HCT116 (cell line): ENCODE results near the gene SPAG5. TPM values are rescaled to one million over a fixed set of nuclear protein-coding genes. Genes with fewer than 3 reads are reported as not detected.

Experiments used
- ATAC-seq: fragments of 200-7000 bp; cut with Tn5 transposase; 2 replicates; pipeline ENCODE4 v1.9.1; 2020; ENCODE audit warnings: mild to moderate bottlenecking, moderate library complexity
- BruUV-seq: library from RNA; stranded (reverse); fragments of 400-500 nt; replicated peaks from 2 replicates; lab custom pipeline; 2021; lab: Mats Ljungman, UMichigan
- CTCF ChIA-PET: fragments of 300-600 bp; sonication (Branson Sonifier 250); formaldehyde crosslinking; loops from one replicate; lab custom pipeline; 2021; ENCODE audit warnings: antibody characterized with exemption; lab: Charles Lee
- POLR2A ChIA-PET: fragments of 300-600, 350-600 bp; sonication (Branson Sonifier 250); formaldehyde crosslinking; loops from one replicate; lab custom pipeline; 2021; ENCODE audit warnings: antibody characterized with exemption; lab: Charles Lee
- RAD21 ChIA-PET, 2 experiments: fragments of 300-600 bp; sonication (Branson Sonifier 250); formaldehyde crosslinking; loops; one replicate each; lab custom pipeline; 2023; ENCODE audit warnings: low total read pairs in 2 of 2; ENCODE audit not compliant: uncharacterized antibody in 2 of 2, unreplicated experiment in 2 of 2, low non-redundant PET in 1 of 2; lab: Charles Lee
- DNase-seq: peaks from one replicate; pipeline ENCODE4 v3.0.0-alpha.2; 2010; ENCODE audit warnings: low read depth, low spot score
- H2AFZ ChIP-seq: fragments of 200-600 bp; shearing (Covaris generic), sonication (generic); 2 replicates; pipeline ENCODE4 v1.6.1; 2017; ENCODE audit warnings: low read depth, mixed run types, mixed read lengths, antibody characterized with exemption, low read length; ENCODE audit not compliant: poor library complexity, severe bottlenecking
- H3K27ac ChIP-seq: 2 replicates; pipeline ENCODE4 v1.5.1; 2012; ENCODE audit warnings: low read depth, low read length
- H3K27me3 ChIP-seq: fragments of 200-600 bp; sonication (generic); 2 replicates; pipeline ENCODE4 v1.6.1; 2016; ENCODE audit warnings: mixed run types, low read length, mixed read lengths; ENCODE audit not compliant: insufficient read depth
- H3K36me3 ChIP-seq, 2 experiments: fragments of 200-500 bp in 1 of 2; fragments of 200-600 bp in 1 of 2; sonication (Bioruptor generic) in 1 of 2; sonication (generic) in 1 of 2; 2 replicates each; pipeline versions ENCODE4 v1.5.1 to v1.6.1; 2014 to 2016; ENCODE audit warnings: low read length in 2 of 2, inconsistent platforms in 1 of 2, mixed read lengths in 1 of 2, mixed run types in 1 of 2; ENCODE audit not compliant: insufficient read depth in 2 of 2, control insufficient read depth in 1 of 2
- H3K4me1 ChIP-seq, 2 experiments: fragments of 200-600 bp in 1 of 2; sonication (generic) in 1 of 2; 2 replicates each; pipeline versions ENCODE4 v1.5.1 to v1.6.1; 2012 to 2017; ENCODE audit warnings: low read length in 2 of 2, inconsistent platforms in 1 of 2, mild to moderate bottlenecking in 1 of 2, mixed read lengths in 1 of 2, mixed run types in 1 of 2, moderate library complexity in 1 of 2; ENCODE audit not compliant: insufficient read depth in 2 of 2, control insufficient read depth in 1 of 2
- H3K4me2 ChIP-seq: fragments of 200-600 bp; sonication (generic); 2 replicates; pipeline ENCODE4 v1.6.1; 2017; ENCODE audit warnings: mixed run types, low read length, mixed read lengths
- H3K4me3 ChIP-seq, 2 experiments: fragments of 200-600 bp in 1 of 2; sonication (generic) in 1 of 2; replicated peaks in 1 of 2; 2 replicates each; pipeline ENCODE4 v1.5.1; 2011 to 2016; ENCODE audit warnings: low read length in 2 of 2, control low read depth in 1 of 2, low read depth in 1 of 2, mild to moderate bottlenecking in 1 of 2, mixed read lengths in 1 of 2, mixed run types in 1 of 2
- H3K79me2 ChIP-seq: fragments of 200-600 bp; sonication (generic); 2 replicates; pipeline ENCODE4 v1.6.1; 2017; ENCODE audit warnings: mild to moderate bottlenecking, mixed run types, low read length, moderate library complexity, mixed read lengths; ENCODE audit not compliant: insufficient read depth
- H3K9ac ChIP-seq: fragments of 200-600 bp; sonication (generic); 2 replicates; pipeline ENCODE4 v1.6.1; 2016; ENCODE audit warnings: low read length, mixed read lengths
- H3K9me2 ChIP-seq: fragments of 200-600 bp; sonication (generic), shearing (Covaris generic); 2 replicates; pipeline ENCODE4 v1.6.1; 2017; ENCODE audit warnings: mixed run types, mild to moderate bottlenecking, moderate library complexity; ENCODE audit not compliant: insufficient read depth
- H3K9me3 ChIP-seq, 2 experiments: fragments of 200-500 bp in 1 of 2; fragments of 200-600 bp in 1 of 2; sonication (Bioruptor generic) in 1 of 2; sonication (generic) in 1 of 2; 2 replicates each; pipeline ENCODE4 v1.6.1; 2014 to 2017; ENCODE audit warnings: low read length in 2 of 2, mixed read lengths in 2 of 2, inconsistent platforms in 1 of 2, low read depth in 1 of 2, mild to moderate bottlenecking in 1 of 2, mixed run types in 1 of 2, moderate library complexity in 1 of 2; ENCODE audit not compliant: control insufficient read depth in 1 of 2, insufficient read depth in 1 of 2
- H4K20me1 ChIP-seq: fragments of 200-600 bp; sonication (generic), shearing (Covaris generic); 2 replicates; pipeline ENCODE4 v1.6.1; 2017; ENCODE audit warnings: mixed run types, mild to moderate bottlenecking, moderate library complexity; ENCODE audit not compliant: insufficient read depth
- ATF3 ChIP-seq: IDR thresholded peaks from 2 replicates; pipeline ENCODE4 v1.6.1; 2012
- CEBPB ChIP-seq: IDR thresholded peaks from 2 replicates; pipeline ENCODE4 v1.6.1; 2012; ENCODE audit warnings: low read depth
- EGR1 ChIP-seq: IDR thresholded peaks from 2 replicates; pipeline ENCODE4 v1.6.1; 2012; ENCODE audit warnings: low read depth
- ELF1 ChIP-seq: IDR thresholded peaks from 2 replicates; pipeline ENCODE4 v1.6.1; 2012; ENCODE audit warnings: low read depth, borderline replicate concordance
- EZH2phosphoT487 ChIP-seq: fragments of 200-600 bp; IDR thresholded peaks from 2 replicates; pipeline ENCODE4 v1.6.1; 2018; ENCODE audit warnings: antibody characterized with exemption, borderline replicate concordance
- FOSL1 ChIP-seq: IDR thresholded peaks from 2 replicates; pipeline ENCODE4 v1.6.1; 2012; ENCODE audit warnings: low read depth
- JUND ChIP-seq: IDR thresholded peaks from 2 replicates; pipeline ENCODE4 v1.6.1; 2012
- SIN3A ChIP-seq: IDR thresholded peaks from 2 replicates; pipeline ENCODE4 v1.6.1; 2012; ENCODE audit warnings: low read depth
- YY1 ChIP-seq: IDR thresholded peaks from 2 replicates; pipeline ENCODE4 v1.6.1; 2011; ENCODE audit warnings: low read length, low read depth, moderate library complexity, mild to moderate bottlenecking; ENCODE audit not compliant: insufficient replicate concordance; ENCODE audit errors: extremely low read depth
- ZNF274 ChIP-seq: fragments of 200-500 bp; sonication (Bioruptor generic); IDR thresholded peaks from 2 replicates; pipeline ENCODE4 v1.6.1; 2014; ENCODE audit warnings: mild to moderate bottlenecking, low read depth, low read length, inconsistent platforms
- intact Hi-C: fragments of 100-400 bp; cut with micrococcal nuclease; formaldehyde crosslinking; loops from 2 replicates; pipeline ENCODE4 v1.10.0; 2022
- total RNA-seq: library from RNA; stranded (reverse); gene quantifications from one replicate; pipeline ENCODE4 v1.2.1, GENCODE V29; 2021; ENCODE audit not compliant: unreplicated experiment
- TF ChIP-seq, protein P1 (sequence below), 3 experiments: fragments of 200-600 bp in 1 of 3; sonication (generic) in 1 of 3; IDR thresholded peaks in 2 of 3; conservative IDR thresholded peaks in 1 of 3; 2 replicates each; pipeline ENCODE4 v1.5.1; 2012 to 2017; ENCODE audit warnings: low read depth in 2 of 3, low read length in 2 of 3, antibody characterized with exemption in 1 of 3, borderline replicate concordance in 1 of 3, control low read depth in 1 of 3, mild to moderate bottlenecking in 1 of 3, mixed read lengths in 1 of 3, mixed run types in 1 of 3, moderate library complexity in 1 of 3; ENCODE audit not compliant: insufficient read depth in 1 of 3
- TF ChIP-seq, protein P2 (sequence below): IDR thresholded peaks from 2 replicates; pipeline ENCODE4 v1.6.1; 2012
- TF ChIP-seq, protein P3 (sequence below): IDR thresholded peaks from 2 replicates; pipeline ENCODE4 v1.6.1; 2012; ENCODE audit warnings: low read depth

The SPAG5 gene
- total RNA-seq, 1 experiment from 2014 or later: 94.9 TPM

GRCh38 chr17:28612531-28612930, 13.7 kb upstream of the SPAG5 start (continued):
- TF ChIP-seq, protein P1, sequence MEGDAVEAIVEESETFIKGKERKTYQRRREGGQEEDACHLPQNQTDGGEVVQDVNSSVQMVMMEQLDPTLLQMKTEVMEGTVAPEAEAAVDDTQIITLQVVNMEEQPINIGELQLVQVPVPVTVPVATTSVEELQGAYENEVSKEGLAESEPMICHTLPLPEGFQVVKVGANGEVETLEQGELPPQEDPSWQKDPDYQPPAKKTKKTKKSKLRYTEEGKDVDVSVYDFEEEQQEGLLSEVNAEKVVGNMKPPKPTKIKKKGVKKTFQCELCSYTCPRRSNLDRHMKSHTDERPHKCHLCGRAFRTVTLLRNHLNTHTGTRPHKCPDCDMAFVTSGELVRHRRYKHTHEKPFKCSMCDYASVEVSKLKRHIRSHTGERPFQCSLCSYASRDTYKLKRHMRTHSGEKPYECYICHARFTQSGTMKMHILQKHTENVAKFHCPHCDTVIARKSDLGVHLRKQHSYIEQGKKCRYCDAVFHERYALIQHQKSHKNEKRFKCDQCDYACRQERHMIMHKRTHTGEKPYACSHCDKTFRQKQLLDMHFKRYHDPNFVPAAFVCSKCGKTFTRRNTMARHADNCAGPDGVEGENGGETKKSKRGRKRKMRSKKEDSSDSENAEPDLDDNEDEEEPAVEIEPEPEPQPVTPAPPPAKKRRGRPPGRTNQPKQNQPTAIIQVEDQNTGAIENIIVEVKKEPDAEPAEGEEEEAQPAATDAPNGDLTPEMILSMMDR (IDR thresholded peaks at IDR 0.05 in 2 of 3, conservative IDR thresholded peaks at IDR 0.05 in 1 of 3; ENCODE audit: borderline replicate concordance in 1 of 3, insufficient read depth in 1 of 3, low read depth in 2 of 3, low read length in 2 of 3): no peak
- TF ChIP-seq ZNF274 (no peak), JUND (no peak)

- Histone ChIP-seq H3K36me3 (peaks cover 20 to 35% of the 10 kb centered on the region in 2 experiments; a peak in 3 of 4 replicates), H3K4me3 (no peak overlapping the region), H4K20me1 (no peaks in the 10 kb centered on the region), H3K9me3 (no peaks in the 10 kb centered on the region), H3K9ac (no peak overlapping the region), H3K79me2 (no peaks in the 10 kb centered on the region), H3K4me1 (no peaks in the 10 kb centered on the region), H3K9me2 (no peaks in the 10 kb centered on the region), H2AFZ (no peak overlapping the region), H3K4me2 (no peak overlapping the region), H3K27me3 (no peaks in the 10 kb centered on the region), H3K27ac (no peak overlapping the region)
- intact Hi-C loops: no loop called here
- CTCF ChIA-PET: interaction anchor here (1.1 to 1.3 kb wide), 2 partner anchors 11 to 39 kb away, joined by 3 to 6 read pairs; partner anchors contain the start of gene PIGS
- POLR2A ChIA-PET: no interaction called here
- no TSS peak for BruUV-seq
- ATAC-seq (no peak), DNase-seq (no peak)
- RAD21 ChIA-PET: no interaction called here
- TF ChIP-seq, protein P2, sequence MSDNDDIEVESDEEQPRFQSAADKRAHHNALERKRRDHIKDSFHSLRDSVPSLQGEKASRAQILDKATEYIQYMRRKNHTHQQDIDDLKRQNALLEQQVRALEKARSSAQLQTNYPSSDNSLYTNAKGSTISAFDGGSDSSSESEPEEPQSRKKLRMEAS: no peak
- TF ChIP-seq ATF3 (no peak), EZH2phosphoT487 (no peak), SIN3A (no peak), FOSL1 (no peak), ZNF274 (no peak), EGR1 (no peak), JUND (no peak), CEBPB (no peak), YY1 (no peak), ELF1 (no peak)
- TF ChIP-seq, protein P3, sequence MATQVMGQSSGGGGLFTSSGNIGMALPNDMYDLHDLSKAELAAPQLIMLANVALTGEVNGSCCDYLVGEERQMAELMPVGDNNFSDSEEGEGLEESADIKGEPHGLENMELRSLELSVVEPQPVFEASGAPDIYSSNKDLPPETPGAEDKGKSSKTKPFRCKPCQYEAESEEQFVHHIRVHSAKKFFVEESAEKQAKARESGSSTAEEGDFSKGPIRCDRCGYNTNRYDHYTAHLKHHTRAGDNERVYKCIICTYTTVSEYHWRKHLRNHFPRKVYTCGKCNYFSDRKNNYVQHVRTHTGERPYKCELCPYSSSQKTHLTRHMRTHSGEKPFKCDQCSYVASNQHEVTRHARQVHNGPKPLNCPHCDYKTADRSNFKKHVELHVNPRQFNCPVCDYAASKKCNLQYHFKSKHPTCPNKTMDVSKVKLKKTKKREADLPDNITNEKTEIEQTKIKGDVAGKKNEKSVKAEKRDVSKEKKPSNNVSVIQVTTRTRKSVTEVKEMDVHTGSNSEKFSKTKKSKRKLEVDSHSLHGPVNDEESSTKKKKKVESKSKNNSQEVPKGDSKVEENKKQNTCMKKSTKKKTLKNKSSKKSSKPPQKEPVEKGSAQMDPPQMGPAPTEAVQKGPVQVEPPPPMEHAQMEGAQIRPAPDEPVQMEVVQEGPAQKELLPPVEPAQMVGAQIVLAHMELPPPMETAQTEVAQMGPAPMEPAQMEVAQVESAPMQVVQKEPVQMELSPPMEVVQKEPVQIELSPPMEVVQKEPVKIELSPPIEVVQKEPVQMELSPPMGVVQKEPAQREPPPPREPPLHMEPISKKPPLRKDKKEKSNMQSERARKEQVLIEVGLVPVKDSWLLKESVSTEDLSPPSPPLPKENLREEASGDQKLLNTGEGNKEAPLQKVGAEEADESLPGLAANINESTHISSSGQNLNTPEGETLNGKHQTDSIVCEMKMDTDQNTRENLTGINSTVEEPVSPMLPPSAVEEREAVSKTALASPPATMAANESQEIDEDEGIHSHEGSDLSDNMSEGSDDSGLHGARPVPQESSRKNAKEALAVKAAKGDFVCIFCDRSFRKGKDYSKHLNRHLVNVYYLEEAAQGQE: no peak
- TF ChIP-seq, protein P1 (IDR thresholded peaks at IDR 0.05 in 2 of 3, conservative IDR thresholded peaks at IDR 0.05 in 1 of 3; ENCODE audit: borderline replicate concordance in 1 of 3, insufficient read depth in 1 of 3, low read depth in 2 of 3, low read length in 2 of 3): no peak
Measured at GRCh38 chr17:28610376-28610775, 11.6 kb upstream of the SPAG5 start.
